ENCODE results near the gene ODAM.
"Not testable (repeated sequence)": the region's sequence is repeated elsewhere in the genome, so short reads cannot be mapped to it uniquely, and the experiment has no call there.

The ODAM gene

GRCh38 chr4:70195425-70195824 lies at the start of gene ODAM:
Gene ODAM, plus strand, starts transcription at chr4:70195725. Its CDS starts 819 bp downstream, at chr4:70196544.
- DNase-seq: no peak

GRCh38 chr4:70151271-70151670 lies 44.3 kb upstream of the ODAM start:
- no peak for DNase-seq

- DNase-seq: no peak
Observed at GRCh38 chr4:70152088-70152487, 43.4 kb upstream of the ODAM start.

- no peak for DNase-seq
Observed at GRCh38 chr4:70153937-70154336, 41.6 kb upstream of the ODAM start, which contains the start of gene PRR27. Gene PRR27, plus strand, starts transcription at chr4:70154237. Its CDS starts 139 bp downstream, at chr4:70154376.

- DNase-seq: no peak
Observed at GRCh38 chr4:70158576-70158975, 36.9 kb upstream of the ODAM start.

GRCh38 chr4:70177090-70177489 lies 18.4 kb upstream of the ODAM start:
- no peak for DNase-seq

- no peak for DNase-seq
Observed at GRCh38 chr4:70178075-70178660, 17.4 kb upstream of the ODAM start.

GRCh38 chr4:70179811-70180210 lies 15.7 kb upstream of the ODAM start:
- DNase-seq: no peak

GRCh38 chr4:70181864-70182263 lies 13.7 kb upstream of the ODAM start:
- DNase-seq: no peak

GRCh38 chr4:70182517-70183167 lies 12.9 kb upstream of the ODAM start:
- DNase-seq: no peak

- DNase-seq: no peak
Observed at GRCh38 chr4:70183168-70183939, 12.2 kb upstream of the ODAM start.

- DNase-seq: no peak
Observed at GRCh38 chr4:70183940-70184246, 11.6 kb upstream of the ODAM start.

GRCh38 chr4:70187216-70187615 lies 8.3 kb upstream of the ODAM start:
- DNase-seq: no peak

- no peak for DNase-seq
Observed at GRCh38 chr4:70190579-70190978, 4.9 kb upstream of the ODAM start.

- no peak for DNase-seq
Observed at GRCh38 chr4:70191647-70192046, 3.9 kb upstream of the ODAM start.

GRCh38 chr4:70192895-70193294 lies 2.6 kb upstream of the ODAM start:
- no peak for DNase-seq

- DNase-seq: no peak
Observed at GRCh38 chr4:70196857-70197256, 1.3 kb downstream of the ODAM start.

- DNase-seq: no peak
Observed at GRCh38 chr4:70197842-70198241, 2.3 kb downstream of the ODAM start.

GRCh38 chr4:70203601-70204000 lies 8.1 kb downstream of the ODAM start:
- no peak for DNase-seq

- not testable (repeated sequence) for DNase-seq
Observed at GRCh38 chr4:70212752-70213151, 17.2 kb downstream of the ODAM start.

- not testable (repeated sequence) for DNase-seq
Observed at GRCh38 chr4:70216109-70216508, 20.6 kb downstream of the ODAM start.

- DNase-seq: not testable (repeated sequence)
Observed at GRCh38 chr4:70216550-70216949, 21.0 kb downstream of the ODAM start.

- not testable (repeated sequence) for DNase-seq
Observed at GRCh38 chr4:70221389-70221788, 25.9 kb downstream of the ODAM start.

GRCh38 chr4:70221818-70222217 lies 26.3 kb downstream of the ODAM start:
- DNase-seq: not testable (repeated sequence)

Measured in hippocampal formation (tissue), 2 donors.